Measurements from ENCODE around the gene FCHSD2. TPM values are rescaled to one million over a fixed set of nuclear protein-coding genes. Genes with fewer than 3 reads are reported as not detected.

Gene FCHSD2
- total RNA-seq, 3 donors from 2014 or later (not counting 1 experiment from before 2014, with no cell fraction given): 39.4 to 59.1 (median 42.1) TPM

- no peaks in the 10 kb centered on the region for H3K27me3 Mint-ChIP-seq (ENCODE audit: low read depth in 2 of 2)
- no peaks in the 10 kb centered on the region for H3K4me1 Mint-ChIP-seq
- no peak for TF ChIP-seq CTCF (IDR thresholded peaks at IDR 0.05)
- Histone ChIP-seq H3K27ac (ENCODE audit: low read length) (no peak overlapping the region), H3K27me3 (ENCODE audit: control insufficient read depth, insufficient read depth, low read length) (no peaks in the 10 kb centered on the region), H3K4me1 (ENCODE audit: control insufficient read depth, insufficient read depth, low read length) (no peaks in the 10 kb centered on the region), H3K4me3 (ENCODE audit: low read length) (no peak overlapping the region), H3K36me3 (ENCODE audit: control insufficient read depth, insufficient read depth, low read length) (peaks cover 8% of the 10 kb centered on the region), H3K9me3 (ENCODE audit: control insufficient read depth, insufficient read depth, low read length) (no peaks in the 10 kb centered on the region)
- DNase-seq: no peak
- H3K9me3 Mint-ChIP-seq: no peaks in the 10 kb centered on the region
- intact Hi-C loops (cut with micrococcal nuclease): no loop called here
- H3K4me3 Mint-ChIP-seq: no peak overlapping the region
- no peaks in the 10 kb centered on the region for H3K36me3 Mint-ChIP-seq
- no peak overlapping the region for H3K27ac Mint-ChIP-seq
- 60% methylated on average over 3 of the region's 3 CpGs for WGBS (ENCODE audit: insufficient coverage)
- ATAC-seq: no peak
Measured at GRCh38 chr11:72856551-72857345, 285.4 kb downstream of the FCHSD2 start.

- WGBS (ENCODE audit: insufficient coverage): 98% methylated on average over 3 of the region's 3 CpGs
- no peak for ATAC-seq
- peaks cover 6% of the 10 kb centered on the region for H3K36me3 ChIP-seq (ENCODE audit: control insufficient read depth, insufficient read depth, low read length)
- H3K9me3 ChIP-seq (ENCODE audit: control insufficient read depth, insufficient read depth, low read length): no peaks in the 10 kb centered on the region
- no peaks in the 10 kb centered on the region for H3K9me3 Mint-ChIP-seq
- H3K4me3 Mint-ChIP-seq: no peak overlapping the region
- H3K4me3 ChIP-seq (ENCODE audit: low read length): no peak overlapping the region
- no peak overlapping the region for H3K27ac Mint-ChIP-seq
- no peaks in the 10 kb centered on the region for H3K36me3 Mint-ChIP-seq
- H3K4me1 Mint-ChIP-seq: no peaks in the 10 kb centered on the region
- no peak for TF ChIP-seq CTCF (IDR thresholded peaks at IDR 0.05)
- no peak for DNase-seq
- intact Hi-C loops (cut with micrococcal nuclease): no loop called here
- no peak overlapping the region for H3K27ac ChIP-seq (ENCODE audit: low read length)
- no peaks in the 10 kb centered on the region for H3K27me3 ChIP-seq (ENCODE audit: control insufficient read depth, insufficient read depth, low read length)
- no peaks in the 10 kb centered on the region for H3K4me1 ChIP-seq (ENCODE audit: control insufficient read depth, insufficient read depth, low read length)
- H3K27me3 Mint-ChIP-seq (ENCODE audit: low read depth in 2 of 2): no peaks in the 10 kb centered on the region
Measured at GRCh38 chr11:72856065-72856464, 286.1 kb downstream of the FCHSD2 start.

GRCh38 chr11:72851726-72852125, 290.4 kb downstream of the FCHSD2 start:
- no peak for TF ChIP-seq CTCF (IDR thresholded peaks at IDR 0.05)
- Mint-ChIP-seq H3K4me3 (no peak overlapping the region), H3K36me3 (no peaks in the 10 kb centered on the region), H3K27me3 (ENCODE audit: low read depth in 2 of 2) (no peaks in the 10 kb centered on the region), H3K27ac (no peak overlapping the region), H3K9me3 (no peaks in the 10 kb centered on the region), H3K4me1 (peaks cover 0 to 7% of the 10 kb centered on the region in 2 donors)
- WGBS (ENCODE audit: insufficient coverage): 80% methylated on average over 3 of the region's 4 CpGs
- Histone ChIP-seq H3K27me3 (ENCODE audit: control insufficient read depth, insufficient read depth, low read length) (no peaks in the 10 kb centered on the region), H3K36me3 (ENCODE audit: control insufficient read depth, insufficient read depth, low read length) (peaks cover 6% of the 10 kb centered on the region), H3K4me3 (ENCODE audit: low read length) (no peak overlapping the region), H3K27ac (ENCODE audit: low read length) (no peak overlapping the region), H3K4me1 (ENCODE audit: control insufficient read depth, insufficient read depth, low read length) (no peaks in the 10 kb centered on the region), H3K9me3 (ENCODE audit: control insufficient read depth, insufficient read depth, low read length) (no peaks in the 10 kb centered on the region)
- intact Hi-C loops (cut with micrococcal nuclease): no loop called here
- ATAC-seq (no peak), DNase-seq (no peak)

- ATAC-seq: no peak
- Mint-ChIP-seq H3K27me3 (ENCODE audit: low read depth in 2 of 2) (no peaks in the 10 kb centered on the region), H3K27ac (no peak overlapping the region), H3K4me1 (peaks cover 0 to 7% of the 10 kb centered on the region in 2 donors), H3K4me3 (no peak overlapping the region), H3K36me3 (no peaks in the 10 kb centered on the region), H3K9me3 (no peaks in the 10 kb centered on the region)
- intact Hi-C loops (cut with micrococcal nuclease): no loop called here
- no peak for DNase-seq
- Histone ChIP-seq H3K9me3 (ENCODE audit: control insufficient read depth, insufficient read depth, low read length) (no peaks in the 10 kb centered on the region), H3K27ac (ENCODE audit: low read length) (no peak overlapping the region), H3K36me3 (ENCODE audit: control insufficient read depth, insufficient read depth, low read length) (peaks cover 6% of the 10 kb centered on the region), H3K27me3 (ENCODE audit: control insufficient read depth, insufficient read depth, low read length) (no peaks in the 10 kb centered on the region), H3K4me3 (ENCODE audit: low read length) (no peak overlapping the region), H3K4me1 (ENCODE audit: control insufficient read depth, insufficient read depth, low read length) (no peaks in the 10 kb centered on the region)
- WGBS (ENCODE audit: insufficient coverage): 90% methylated on average over 2 of the region's 3 CpGs
- TF ChIP-seq CTCF (IDR thresholded peaks at IDR 0.05): no peak
Measured at GRCh38 chr11:72850832-72851231, 291.3 kb downstream of the FCHSD2 start.
